OCI-M2 (cell line): ENCODE results near the gene PHKB.

Source experiments
- DNase-seq: peaks from one replicate; lab custom pipeline; 2025; ENCODE audit not compliant: unreplicated experiment; lab: John Stamatoyannopoulos, UW

The PHKB gene

DNA sequence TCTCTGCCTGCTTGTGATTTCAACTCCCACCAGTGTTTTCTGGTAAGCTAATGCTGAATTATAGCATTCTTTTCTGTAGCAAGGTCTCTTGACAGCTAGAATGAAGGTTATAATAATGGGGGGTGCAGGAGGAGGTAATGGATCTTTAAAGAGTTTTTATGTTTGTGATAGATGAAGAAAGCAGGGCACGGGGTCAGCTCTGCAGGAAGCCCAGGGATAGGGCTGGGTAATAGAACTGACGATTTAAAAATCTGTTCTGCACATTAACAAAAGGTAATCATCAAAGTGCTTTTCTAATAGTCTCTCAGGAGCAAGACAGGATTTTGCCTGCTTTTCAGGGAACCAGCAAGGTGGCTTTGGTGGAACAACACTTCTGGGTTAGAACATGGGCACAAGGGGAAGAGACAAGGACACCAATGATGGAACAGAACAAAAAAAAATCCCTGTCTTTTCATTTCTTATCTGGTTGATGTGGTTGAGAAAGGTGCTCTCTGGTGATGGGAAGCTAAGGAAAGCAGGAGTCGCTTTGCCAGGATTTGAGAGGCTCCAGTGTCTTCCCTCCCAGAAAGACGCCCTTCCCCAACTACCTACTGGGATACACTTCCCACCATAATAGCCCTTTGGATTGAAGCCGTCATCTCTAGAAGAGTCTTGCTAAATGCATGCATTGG lies 263.1 kb downstream of the PHKB start:
- DNase-seq: no peak

DNA sequence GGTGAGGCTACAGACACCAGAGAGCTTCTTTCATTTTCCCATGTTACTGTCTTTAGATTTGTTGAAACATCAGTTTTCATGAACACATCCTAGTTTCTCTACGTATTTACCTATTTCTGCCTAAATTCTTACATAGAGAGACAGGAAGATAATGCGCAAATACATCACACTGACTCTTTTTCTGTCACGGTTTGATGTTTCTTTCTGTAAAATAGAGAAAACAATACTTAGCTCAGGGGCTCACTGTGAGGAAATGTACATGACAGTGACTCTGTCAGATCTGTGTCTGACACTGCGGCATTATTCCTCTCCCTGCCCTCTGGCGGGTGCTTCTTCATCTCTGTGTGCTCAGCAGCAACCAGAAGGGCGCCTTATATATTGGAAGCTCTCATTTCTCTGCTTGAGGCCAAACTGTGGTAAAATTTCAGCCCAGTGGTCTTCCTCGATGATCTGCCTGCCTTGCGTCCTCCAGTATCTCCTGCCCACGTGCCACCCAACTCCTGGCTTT lies 264.1 kb downstream of the PHKB start:
- no peak for DNase-seq

DNA sequence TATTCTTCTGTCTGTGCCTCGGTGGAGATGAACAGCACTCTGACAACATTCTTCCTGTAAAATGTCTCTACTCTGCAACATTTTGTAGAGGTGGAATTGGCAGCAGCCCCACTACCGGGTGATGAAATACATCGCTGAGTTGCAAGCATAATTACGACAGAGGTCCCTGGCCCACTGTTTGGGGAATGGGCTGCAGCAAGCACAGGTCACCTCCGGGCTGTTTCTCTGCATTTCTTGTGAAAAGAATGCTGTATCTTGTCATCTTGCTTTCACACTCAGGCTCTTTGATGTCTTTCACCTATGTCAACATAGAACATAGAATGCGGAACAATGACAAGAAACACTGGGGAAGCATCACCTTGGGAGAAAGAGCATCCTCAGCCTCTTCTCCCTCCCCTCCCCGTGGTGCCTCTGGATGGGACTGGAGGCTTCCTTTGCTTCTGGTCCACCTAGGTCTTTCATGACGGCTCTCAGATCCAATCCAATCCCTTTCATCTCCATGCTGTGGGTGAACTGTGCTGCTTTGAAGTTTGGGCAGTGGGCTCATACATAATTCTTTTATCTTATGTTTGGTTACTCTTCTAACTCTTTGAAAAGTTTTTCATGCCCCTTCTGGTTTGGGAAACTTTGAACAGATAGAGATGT lies 265.0 kb downstream of the PHKB start:
- no peak for DNase-seq

DNA sequence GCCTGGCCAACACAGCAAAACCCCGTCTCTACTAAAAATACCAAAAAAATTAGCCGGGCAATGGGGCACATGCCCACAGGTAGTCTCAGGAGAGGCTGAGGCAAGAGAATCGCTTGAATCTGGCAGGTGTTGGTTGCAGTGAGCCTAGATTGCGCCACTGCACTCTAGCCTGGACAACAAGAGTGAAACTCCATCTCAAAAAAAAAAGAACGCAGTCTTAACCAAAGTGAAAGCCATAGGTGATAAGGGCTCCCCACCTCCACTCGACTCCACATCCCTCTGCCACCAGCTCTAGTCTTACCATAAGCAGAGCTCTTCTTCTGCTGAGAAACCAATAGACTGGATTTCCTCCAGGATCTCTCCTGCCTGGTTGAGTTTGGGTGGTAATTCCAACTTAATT lies 266.0 kb downstream of the PHKB start:
- DNase-seq: no peak

DNA sequence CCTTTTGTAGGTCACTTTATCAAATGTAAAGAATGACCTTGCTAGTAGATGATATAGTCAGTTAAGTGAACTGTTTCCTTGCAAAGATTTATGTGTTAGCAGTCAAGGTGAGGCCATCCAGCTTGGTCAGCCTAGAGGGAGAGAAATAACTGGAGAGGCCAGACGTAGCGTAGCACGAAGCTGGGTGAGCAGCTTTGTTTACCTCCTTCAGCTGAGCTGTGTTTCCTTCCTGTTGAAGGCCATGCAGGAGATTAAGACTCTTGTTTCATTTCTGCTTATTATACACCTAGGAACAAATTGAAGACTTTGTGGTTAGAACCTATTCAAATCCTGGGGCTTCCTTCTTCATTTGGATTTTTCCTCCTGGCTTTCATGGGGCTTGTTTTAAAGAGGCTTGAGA lies 267.1 kb downstream of the PHKB start:
- no peak for DNase-seq

DNA sequence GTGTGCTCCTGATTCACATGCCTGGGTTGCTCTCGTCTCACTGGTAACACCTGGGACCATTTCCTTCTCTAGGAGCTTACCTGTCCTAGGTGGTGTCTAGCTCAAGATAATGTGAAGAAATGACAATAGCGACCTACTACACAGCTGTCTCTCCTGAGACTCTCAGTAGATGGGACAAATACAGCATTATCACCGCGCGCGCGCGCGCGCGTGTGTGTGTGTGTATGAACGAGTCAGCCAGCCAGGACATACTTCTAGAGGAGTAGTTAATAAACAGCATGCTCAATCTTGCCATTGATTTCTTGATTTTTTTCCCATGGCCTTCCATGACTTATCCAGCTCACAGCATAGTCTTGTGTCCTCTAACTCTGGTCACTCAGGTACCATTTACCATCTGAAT lies 268.6 kb downstream of the PHKB start:
- DNase-seq: no peak

DNA sequence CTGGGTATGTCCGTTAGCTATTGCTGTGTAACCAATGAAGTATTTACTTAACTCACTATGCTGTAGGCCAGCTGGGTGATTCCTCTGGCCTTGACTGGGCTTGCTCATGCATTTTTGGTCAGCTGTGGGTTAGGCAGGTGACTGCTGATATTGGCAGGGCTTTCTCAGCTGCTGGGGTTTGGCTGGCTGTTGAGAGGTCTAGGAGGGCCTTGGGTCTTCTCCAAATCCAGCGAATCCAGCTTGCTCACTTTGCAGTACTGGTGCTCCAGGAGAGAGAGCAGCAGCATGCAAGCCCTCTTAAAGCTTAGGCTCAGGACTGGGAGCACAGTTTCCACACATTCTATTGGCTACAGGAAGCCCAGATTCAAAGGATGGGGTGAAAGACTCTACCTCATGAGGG lies 270.1 kb downstream of the PHKB start:
- DNase-seq: no peak

DNA sequence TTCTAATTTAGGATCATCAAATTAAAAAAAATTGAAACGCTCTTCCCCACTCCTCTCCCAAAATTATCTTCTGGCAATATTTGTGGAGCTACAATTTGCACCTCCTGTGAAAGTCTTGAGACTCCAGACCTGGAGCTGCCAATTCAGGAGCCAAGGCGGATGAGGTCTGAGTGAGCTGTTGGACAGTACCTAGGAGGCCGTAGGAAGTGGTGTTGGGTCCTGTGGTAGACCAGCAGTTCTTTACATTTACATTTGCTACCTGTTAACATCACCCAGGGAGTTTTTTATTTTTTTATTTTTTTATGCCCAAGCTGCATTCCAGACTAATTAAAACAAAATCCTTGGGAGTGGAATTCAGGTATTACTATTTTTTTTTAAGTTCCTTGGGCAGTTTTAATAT lies 271.0 kb downstream of the PHKB start:
- no peak for DNase-seq

DNA sequence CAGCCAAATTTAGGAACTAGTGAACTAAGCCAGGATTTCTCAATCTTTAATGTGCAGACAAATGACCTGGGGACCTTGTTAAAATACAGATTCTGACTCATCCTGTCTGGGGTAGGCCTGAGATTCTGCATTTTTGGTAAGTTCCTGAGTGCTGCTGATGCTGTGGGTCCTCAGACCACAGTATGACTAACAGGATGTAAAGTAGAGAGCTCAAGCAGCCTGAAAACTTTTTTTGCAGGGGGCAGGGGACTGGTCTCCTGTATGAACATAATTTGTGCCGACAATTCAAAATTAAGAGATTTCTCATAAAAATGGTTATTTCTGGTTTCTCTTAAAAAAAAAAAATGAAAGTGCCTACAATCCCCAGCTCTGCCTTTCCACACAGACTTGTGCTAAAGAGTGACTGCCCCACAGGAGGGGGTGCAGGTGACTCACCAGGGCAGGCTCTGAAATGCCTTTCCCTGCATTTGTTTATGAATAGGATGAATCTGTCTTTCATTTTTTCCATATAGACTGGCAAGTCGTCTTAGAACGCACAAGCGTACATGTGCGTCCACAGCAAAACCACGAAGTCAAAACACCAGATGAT lies 271.5 kb downstream of the PHKB start:
- DNase-seq: no peak

DNA sequence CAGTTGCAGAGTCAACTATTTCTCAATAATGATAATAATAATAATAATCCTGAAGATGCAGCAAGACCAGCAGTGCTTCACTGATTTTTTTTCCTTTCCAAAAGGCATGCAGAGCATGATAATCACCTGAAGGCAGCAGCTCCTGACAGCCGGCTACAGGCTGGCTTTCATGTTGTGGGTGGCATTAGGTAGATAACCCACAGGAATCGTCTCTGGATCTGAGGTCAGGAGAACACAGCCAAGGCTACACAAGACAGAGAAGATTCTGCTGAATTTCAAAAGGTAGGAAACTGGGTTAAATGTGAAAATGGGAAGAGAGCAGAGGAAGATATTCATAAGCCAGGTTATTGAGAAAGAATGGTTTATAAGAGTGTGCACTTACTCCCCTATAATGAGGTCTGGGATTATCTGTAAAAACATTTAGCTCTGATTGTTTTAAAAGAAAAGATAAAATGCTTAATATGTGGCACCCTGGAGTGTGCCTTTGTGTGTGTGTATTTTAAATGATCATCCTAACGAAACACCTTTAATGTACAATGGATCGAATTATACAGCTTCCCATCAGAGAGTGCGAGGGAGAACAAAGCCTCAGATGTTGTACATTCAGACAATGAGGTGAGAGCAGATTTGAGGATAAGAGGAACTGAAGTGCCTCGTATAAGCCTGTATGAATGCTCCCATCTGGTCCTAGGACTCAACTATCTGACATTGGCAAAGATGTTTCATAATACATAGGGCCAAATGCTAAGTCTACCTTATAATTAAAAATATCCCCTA lies 273.1 kb downstream of the PHKB start:
- no peak for DNase-seq

DNA sequence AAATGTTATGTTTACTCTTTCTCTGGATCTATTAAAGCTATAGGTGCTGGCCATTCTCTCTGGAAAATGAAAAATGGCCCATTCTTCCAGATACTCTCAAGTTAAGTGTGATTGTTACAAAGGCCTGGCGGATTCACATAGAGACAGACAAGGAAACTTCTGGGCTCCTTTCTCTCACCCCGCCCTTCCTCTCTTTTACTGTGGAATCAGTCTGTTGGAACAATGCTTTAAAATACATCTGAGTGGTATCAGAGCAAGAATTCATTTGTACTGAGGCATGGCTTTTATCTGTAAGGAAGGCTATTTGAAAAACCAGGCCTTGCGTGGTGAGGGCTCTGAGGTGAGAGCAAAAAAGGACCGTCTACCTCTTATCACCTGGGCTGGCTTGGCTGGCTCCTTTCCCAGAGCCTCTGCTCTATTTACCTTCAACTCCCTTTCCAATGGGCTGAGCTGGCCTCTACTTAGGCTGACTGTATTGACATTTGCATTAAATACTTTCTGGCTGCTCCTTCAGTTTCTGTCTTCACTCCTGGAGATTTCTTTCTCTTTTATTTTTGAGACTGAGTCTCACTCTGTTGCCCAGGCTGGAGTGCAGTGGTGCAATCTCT lies 274.0 kb downstream of the PHKB start:
- DNase-seq: no peak

DNA sequence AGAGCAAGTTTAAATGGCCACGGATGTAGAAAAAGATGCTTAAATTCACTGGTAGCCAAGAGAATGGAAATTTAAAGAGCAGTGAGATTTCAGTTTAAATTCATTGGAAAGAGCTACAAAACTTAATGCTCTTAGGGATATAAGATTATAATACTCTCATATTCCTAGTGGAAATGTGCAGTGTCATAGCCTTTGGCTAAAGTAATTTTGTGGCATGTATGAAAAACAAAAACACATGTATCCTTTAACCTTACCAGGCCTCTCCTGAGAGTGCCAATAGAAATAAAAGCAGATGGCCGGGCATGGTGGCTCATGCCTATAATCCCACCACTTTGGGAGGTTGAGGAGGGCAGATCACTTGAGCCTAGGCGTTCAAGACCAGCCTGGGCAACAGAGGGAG lies 289.2 kb downstream of the PHKB start:
- DNase-seq: no peak
